Hypothalamus (tissue), 51 donors: ENCODE data around the gene CHCHD3.
A peak's percentile ranks its signal among the peaks of the same experiment; 100 is the strongest.

ENCODE experiments used
- DNase-seq, 51 donors: peaks; one replicate each; lab custom pipeline; 2025; lab: John Stamatoyannopoulos, UW

The CHCHD3 gene

GRCh38 chr7:132836746-132837145, 245.1 kb downstream of the CHCHD3 start:
- no peak for DNase-seq

DNA sequence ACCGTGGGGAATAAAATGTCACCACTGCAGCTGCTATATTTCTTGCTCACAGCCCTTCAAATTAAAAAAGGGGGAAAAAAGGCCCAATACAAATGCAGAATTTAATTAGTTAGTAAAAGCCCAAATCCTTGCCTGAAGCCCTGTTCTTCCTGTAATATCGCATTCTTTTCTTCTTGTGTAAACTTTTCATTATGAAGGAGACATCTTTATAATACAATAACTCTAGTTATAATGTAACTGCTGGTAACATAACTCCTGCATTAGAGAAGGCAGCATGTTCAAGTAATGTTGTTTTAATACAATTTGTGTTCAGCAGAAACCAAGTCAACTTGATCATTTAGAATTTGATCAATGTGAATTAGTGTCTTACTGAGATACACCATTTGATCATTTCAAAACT, 250.9 kb downstream of the CHCHD3 start:
- DNase-seq: no peak

- DNase-seq: no peak
Observed at GRCh38 chr7:132828502-132828901, 253.4 kb downstream of the CHCHD3 start.

- peak in 17 of 51 donors; percentile 0 to 38 (median 10) for DNase-seq
Observed at GRCh38 chr7:132825932-132826835, 255.7 kb downstream of the CHCHD3 start.

GRCh38 chr7:132825222-132825621, 256.7 kb downstream of the CHCHD3 start:
- DNase-seq: no peak

DNA sequence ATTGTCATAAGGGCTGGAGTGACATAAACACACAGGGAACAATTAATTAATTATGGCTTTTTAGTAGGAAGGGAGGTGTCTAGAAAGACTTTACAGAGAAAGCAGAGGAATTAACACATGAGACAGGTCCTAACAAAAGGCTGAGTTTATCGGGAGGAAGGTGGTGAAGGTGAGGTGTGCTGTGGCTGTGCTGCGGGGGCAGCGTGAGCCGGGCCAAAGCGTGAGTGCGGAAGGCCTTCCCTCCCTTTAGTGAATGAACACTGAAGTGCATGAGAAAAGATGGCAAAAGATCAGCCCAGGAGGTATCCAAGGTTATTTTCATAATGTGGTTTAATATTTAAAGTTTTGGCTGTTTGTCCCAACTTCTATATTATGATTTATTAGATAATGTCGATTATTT, 262.2 kb downstream of the CHCHD3 start:
- no peak for DNase-seq

DNA sequence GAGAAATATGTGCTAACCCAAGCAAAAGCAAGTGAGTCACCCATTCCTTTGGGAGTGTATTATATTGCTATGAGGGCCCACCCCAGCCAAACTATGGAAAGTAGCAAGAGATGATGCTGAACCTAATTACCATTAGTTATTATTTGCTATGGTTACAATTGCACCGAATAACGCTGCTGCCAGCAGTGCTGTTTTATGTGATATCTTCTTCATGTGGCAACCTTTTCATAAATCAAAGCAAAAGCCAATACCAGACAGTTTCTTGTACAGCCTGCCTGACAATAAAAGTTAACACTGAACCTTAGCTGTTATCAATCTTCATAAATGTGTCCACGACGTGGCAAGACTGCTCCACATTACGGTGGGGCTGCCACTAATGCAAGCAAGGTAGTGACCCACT, 263.9 kb downstream of the CHCHD3 start:
- DNase-seq: no peak

- DNase-seq: no peak
Observed at GRCh38 chr7:132815696-132816311, 266.1 kb downstream of the CHCHD3 start.

DNA sequence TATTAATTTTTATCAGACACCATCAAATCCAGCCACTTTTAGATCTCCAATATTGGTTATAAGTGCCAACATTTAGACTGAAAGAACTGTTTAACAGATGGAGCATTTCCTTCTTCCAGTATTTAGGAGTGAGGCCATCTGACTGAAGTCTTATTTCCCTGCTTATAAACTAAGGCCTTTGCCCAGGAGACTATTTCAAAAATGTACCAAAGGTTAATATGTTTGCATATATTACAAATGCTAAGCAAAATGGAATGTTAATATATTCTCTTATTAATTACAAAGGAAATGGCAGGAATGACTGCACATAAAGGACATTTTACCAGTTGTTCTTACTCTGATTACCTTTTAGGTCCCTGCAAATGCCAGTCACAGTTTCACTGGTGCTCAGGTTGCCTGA, 266.8 kb downstream of the CHCHD3 start:
- DNase-seq: no peak

DNA sequence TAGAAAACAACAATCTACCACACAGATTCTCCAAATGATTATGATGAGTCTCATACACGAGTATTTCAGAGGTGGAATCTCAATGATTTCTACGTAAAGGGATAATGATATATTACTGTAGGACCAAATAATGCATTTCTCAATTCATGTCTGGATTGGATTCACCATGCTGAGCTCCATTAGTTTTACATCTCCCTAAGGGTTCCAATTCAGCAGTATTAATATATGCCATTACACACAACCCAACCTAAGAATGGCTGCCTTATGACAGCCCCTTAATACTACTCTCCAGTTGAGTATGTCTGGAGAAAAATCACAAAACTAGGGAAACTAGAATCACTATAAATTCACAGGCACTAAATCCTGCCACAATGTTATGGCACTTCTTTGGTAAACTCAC, 271.3 kb downstream of the CHCHD3 start:
- no peak for DNase-seq

GRCh38 chr7:132806834-132807233, 275.1 kb downstream of the CHCHD3 start:
- no peak for DNase-seq

DNA sequence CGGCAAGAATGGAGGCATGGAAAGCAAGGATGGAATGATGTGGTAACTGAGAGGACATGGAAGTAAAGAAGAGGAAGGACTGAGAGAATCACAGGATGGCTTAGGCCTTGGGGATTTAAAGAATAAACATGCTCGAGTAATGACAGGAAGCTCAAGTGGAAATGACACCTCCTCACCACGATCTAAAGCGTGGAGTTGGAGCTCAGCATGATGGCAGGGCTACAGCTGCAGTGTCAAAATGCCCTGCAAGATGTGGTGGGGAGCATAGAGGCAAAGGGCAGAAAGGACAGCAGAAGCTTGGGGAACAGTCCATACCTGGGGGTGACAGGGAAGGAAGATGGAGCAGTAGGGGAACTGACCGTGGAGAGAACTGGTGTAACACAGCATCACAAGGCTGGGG, 276.1 kb downstream of the CHCHD3 start:
- DNase-seq: no peak

GRCh38 chr7:132804849-132805485, 276.9 kb downstream of the CHCHD3 start:
- DNase-seq: no peak

DNA sequence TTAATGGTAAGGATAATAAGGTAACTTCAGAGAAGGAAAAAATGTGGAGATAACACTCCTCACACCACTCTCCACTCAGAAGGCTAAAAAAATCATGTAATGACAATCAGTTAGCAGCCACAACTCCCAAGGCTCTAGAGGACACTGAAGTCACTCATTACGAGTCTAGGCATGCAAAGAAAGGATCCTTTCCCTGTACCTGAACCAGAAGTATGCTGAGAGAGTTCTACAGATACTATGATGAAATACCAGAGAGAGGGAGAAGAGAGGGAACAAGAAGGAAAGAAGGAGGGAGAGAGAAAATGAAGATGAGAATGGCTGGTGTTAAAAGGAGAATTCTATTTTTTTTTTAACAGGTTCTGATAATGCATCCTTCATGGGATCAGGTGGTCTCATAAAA, 281.4 kb downstream of the CHCHD3 start:
- no peak for DNase-seq

- DNase-seq: no peak
Observed at GRCh38 chr7:132799081-132799413, 282.8 kb downstream of the CHCHD3 start.

GRCh38 chr7:132797152-132797551, 284.7 kb downstream of the CHCHD3 start:
- no peak for DNase-seq

- DNase-seq: no peak
Observed at GRCh38 chr7:132793474-132793873, 288.4 kb downstream of the CHCHD3 start.

DNA sequence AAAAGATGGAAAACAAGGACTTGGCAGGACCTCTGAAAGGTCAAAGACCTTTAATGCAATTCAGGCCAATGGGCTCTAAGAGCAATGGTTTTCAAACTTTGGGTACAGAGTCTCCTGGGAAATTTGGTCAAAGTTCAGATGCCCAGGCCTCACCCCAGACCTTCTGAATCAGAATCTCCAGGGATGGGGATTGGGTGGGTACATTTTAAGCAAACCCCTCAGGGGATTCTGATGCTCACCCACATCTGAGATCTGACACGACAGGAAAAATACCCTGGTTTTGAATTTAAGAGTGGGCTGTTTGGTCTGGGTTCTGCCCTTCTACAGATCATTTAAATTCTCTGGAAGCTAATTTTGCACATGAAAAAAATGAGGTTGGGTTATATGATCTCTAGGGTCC, 290.9 kb downstream of the CHCHD3 start:
- no peak for DNase-seq

- no peak for DNase-seq
Observed at GRCh38 chr7:132790104-132790503, 291.8 kb downstream of the CHCHD3 start.

DNA sequence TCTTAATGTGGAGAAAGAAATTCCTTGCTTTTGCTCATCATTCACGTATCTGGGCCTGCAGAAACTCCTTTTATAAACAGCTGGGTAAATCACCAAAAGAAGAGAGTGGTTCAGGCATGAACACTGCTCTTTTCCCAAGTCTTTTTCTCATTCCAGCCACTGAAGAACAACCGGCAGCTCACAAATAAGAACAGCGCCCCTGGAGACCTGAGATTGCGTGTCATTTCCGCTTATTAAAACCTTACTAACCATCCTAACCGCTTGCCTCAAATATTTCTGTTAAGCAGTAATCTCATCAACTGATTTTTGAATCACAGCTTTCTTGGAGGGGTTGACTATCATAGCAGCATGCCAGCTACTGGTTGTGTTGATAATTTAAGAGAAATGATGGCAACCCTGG, 292.6 kb downstream of the CHCHD3 start:
- DNase-seq: no peak

DNA sequence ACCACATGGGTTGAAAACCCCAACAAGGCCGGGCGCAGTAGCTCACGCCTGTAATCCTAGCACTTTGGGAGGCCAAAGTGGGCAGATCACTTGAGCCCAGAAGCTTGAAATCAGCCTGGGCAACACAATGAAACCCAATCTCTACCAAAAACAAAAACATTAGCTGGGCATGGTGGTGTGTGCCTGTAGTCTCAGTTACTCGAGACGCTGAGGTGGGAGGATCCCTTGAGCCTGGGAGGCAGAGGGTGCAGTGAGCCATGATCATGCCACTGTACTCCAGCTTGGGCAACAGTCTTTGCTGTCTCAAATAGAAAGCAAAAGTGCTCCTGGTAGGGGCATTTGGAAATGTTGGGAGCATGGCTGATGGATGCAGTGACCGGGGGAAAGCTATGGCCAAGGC, 296.0 kb downstream of the CHCHD3 start:
- DNase-seq: no peak

DNA sequence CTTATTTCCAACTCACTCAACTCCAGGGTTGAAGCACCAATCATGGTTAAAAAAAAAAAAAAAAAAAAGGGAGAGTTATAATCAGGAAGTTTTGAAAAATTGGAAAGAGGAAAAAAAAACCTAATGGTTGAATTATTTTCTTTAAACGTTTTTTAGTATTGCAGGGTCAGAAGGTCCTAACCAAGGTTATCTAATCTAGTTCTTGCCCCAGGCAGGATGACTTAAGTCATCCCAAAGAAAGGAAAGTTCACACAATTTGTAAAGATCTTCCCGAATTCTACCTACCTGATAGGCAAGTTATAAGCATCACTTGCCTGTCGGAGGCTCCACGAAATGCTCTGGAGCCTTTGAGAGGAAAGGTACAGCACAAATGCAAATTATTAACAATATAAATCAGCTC, 297.5 kb downstream of the CHCHD3 start:
- no peak for DNase-seq
